Measurements from ENCODE around the gene LEMD1.
"Not testable (repeated sequence)": the region's sequence is repeated elsewhere in the genome, so short reads cannot be mapped to it uniquely, and the experiment has no call there.

The LEMD1 gene

GRCh38 chr1:205396967-205397616 lies 24.8 kb downstream of the LEMD1 start:
- CTCF ChIA-PET = interaction anchor here (0.6 to 6.0 kb wide), 35 partner anchors 10 to 630 kb away, joined by 3 to 88 read pairs (median 5); partner anchors contain the start of gene KLHDC8A
- no peak overlapping the region for H3K27ac ChIP-seq (ENCODE audit: insufficient read depth in 1 of 2, low read depth in 1 of 2, low read length in 2 of 2, poor library complexity in 1 of 2, severe bottlenecking in 2 of 2)
- no peaks in the 10 kb centered on the region for H3K36me3 ChIP-seq (ENCODE audit: control insufficient read depth in 4 of 4, insufficient read depth in 4 of 4, low read length in 3 of 4)
- H3K27me3 ChIP-seq (replicated peaks in 2 of 5; ENCODE audit: control insufficient read depth in 4 of 5, insufficient read depth in 5 of 5, low read length in 4 of 5) = peaks cover 1 to 10% (median 4%) of the 10 kb centered on the region in 5 experiments
- 20% methylated on average over 1 of the region's 6 CpGs for WGBS (ENCODE audit: insufficient coverage)
- H3K9me3 ChIP-seq (ENCODE audit: control extremely low read depth in 1 of 5, control insufficient read depth in 4 of 5, insufficient read depth in 2 of 5, low read depth in 1 of 5, low read length in 4 of 5) = peaks cover 0 to 3% (median 0%) of the 10 kb centered on the region in 5 experiments
- peak; percentile 52 to 69 (median 69) for DNase-seq
- POLR2A ChIA-PET = no interaction called here
- no peaks in the 10 kb centered on the region for H3K4me1 ChIP-seq (ENCODE audit: control extremely low read depth in 1 of 4, control insufficient read depth in 4 of 4, insufficient read depth in 4 of 4, low read length in 3 of 4)
- no peak overlapping the region for H3K4me3 ChIP-seq (ENCODE audit: control insufficient read depth in 1 of 7, extremely low read depth in 1 of 7, insufficient read depth in 4 of 7, low read depth in 2 of 7, low read length in 6 of 7)

GRCh38 chr1:205395616-205396015 lies 26.2 kb downstream of the LEMD1 start:
- DNase-seq = no peak
- no peak overlapping the region for H3K27ac ChIP-seq (ENCODE audit: insufficient read depth in 1 of 2, low read depth in 1 of 2, low read length in 2 of 2, poor library complexity in 1 of 2, severe bottlenecking in 2 of 2)
- POLR2A ChIA-PET = no interaction called here
- CTCF ChIA-PET = interaction anchor here (1.0 to 6.0 kb wide), 10 partner anchors 9 to 128 kb away, joined by 3 to 88 read pairs (median 6); no protein-coding TSS in a partner anchor
- H3K9me3 ChIP-seq (ENCODE audit: control extremely low read depth in 1 of 5, control insufficient read depth in 4 of 5, insufficient read depth in 2 of 5, low read depth in 1 of 5, low read length in 4 of 5) = peaks cover 0 to 3% (median 0%) of the 10 kb centered on the region in 5 experiments
- H3K27me3 ChIP-seq (replicated peaks in 2 of 5; ENCODE audit: control insufficient read depth in 4 of 5, insufficient read depth in 5 of 5, low read length in 4 of 5) = peaks cover 1 to 18% (median 4%) of the 10 kb centered on the region in 5 experiments
- no peak overlapping the region for H3K4me3 ChIP-seq (ENCODE audit: control insufficient read depth in 1 of 7, extremely low read depth in 1 of 7, insufficient read depth in 4 of 7, low read depth in 2 of 7, low read length in 6 of 7)
- 80% methylated on average over 1 of the region's 3 CpGs for WGBS (ENCODE audit: insufficient coverage)
- no peaks in the 10 kb centered on the region for H3K4me1 ChIP-seq (ENCODE audit: control extremely low read depth in 1 of 4, control insufficient read depth in 4 of 4, insufficient read depth in 4 of 4, low read length in 3 of 4)
- no peaks in the 10 kb centered on the region for H3K36me3 ChIP-seq (ENCODE audit: control insufficient read depth in 4 of 4, insufficient read depth in 4 of 4, low read length in 3 of 4)

GRCh38 chr1:205392650-205393049 lies 29.2 kb downstream of the LEMD1 start:
- Histone ChIP-seq H3K27me3 (replicated peaks in 2 of 5; ENCODE audit: control insufficient read depth in 4 of 5, insufficient read depth in 5 of 5, low read length in 4 of 5) (peaks cover 3 to 18% (median 4%) of the 10 kb centered on the region in 5 experiments), H3K27ac (ENCODE audit: insufficient read depth in 1 of 2, low read depth in 1 of 2, low read length in 2 of 2, poor library complexity in 1 of 2, severe bottlenecking in 2 of 2) (no peak overlapping the region), H3K4me1 (ENCODE audit: control extremely low read depth in 1 of 4, control insufficient read depth in 4 of 4, insufficient read depth in 4 of 4, low read length in 3 of 4) (no peaks in the 10 kb centered on the region), H3K4me3 (ENCODE audit: control insufficient read depth in 1 of 7, extremely low read depth in 1 of 7, insufficient read depth in 4 of 7, low read depth in 2 of 7, low read length in 6 of 7) (no peak overlapping the region), H3K9me3 (ENCODE audit: control extremely low read depth in 1 of 5, control insufficient read depth in 4 of 5, insufficient read depth in 2 of 5, low read depth in 1 of 5, low read length in 4 of 5) (peaks cover 0 to 3% (median 0%) of the 10 kb centered on the region in 5 experiments), H3K36me3 (ENCODE audit: control insufficient read depth in 4 of 4, insufficient read depth in 4 of 4, low read length in 3 of 4) (no peaks in the 10 kb centered on the region)
- POLR2A ChIA-PET = no interaction called here
- WGBS (ENCODE audit: insufficient coverage) = no CpG with 5 or more reads among the region's 1 CpG
- CTCF ChIA-PET = interaction anchor here (1.1 to 3.4 kb wide), 2 partner anchors 37 to 131 kb away, joined by 3 to 14 read pairs; partner anchors contain the start of gene KLHDC8A
- no peak for DNase-seq

GRCh38 chr1:205391386-205391785 lies 30.5 kb downstream of the LEMD1 start:
- peaks cover 2 to 15% (median 5%) of the 10 kb centered on the region in 5 experiments for H3K27me3 ChIP-seq (replicated peaks in 2 of 5; ENCODE audit: control insufficient read depth in 4 of 5, insufficient read depth in 5 of 5, low read length in 4 of 5)
- H3K4me3 ChIP-seq (ENCODE audit: control insufficient read depth in 1 of 7, extremely low read depth in 1 of 7, insufficient read depth in 4 of 7, low read depth in 2 of 7, low read length in 6 of 7) = no peak overlapping the region
- CTCF ChIA-PET = interaction anchor here (1.1 to 3.4 kb wide), 3 partner anchors 35 to 133 kb away, joined by 3 to 14 read pairs (median 4); partner anchors contain the start of gene KLHDC8A
- no peaks in the 10 kb centered on the region for H3K36me3 ChIP-seq (ENCODE audit: control insufficient read depth in 4 of 4, insufficient read depth in 4 of 4, low read length in 3 of 4)
- H3K4me1 ChIP-seq (ENCODE audit: control extremely low read depth in 1 of 4, control insufficient read depth in 4 of 4, insufficient read depth in 4 of 4, low read length in 3 of 4) = no peaks in the 10 kb centered on the region
- 93% methylated on average over 7 of the region's 7 CpGs for WGBS (ENCODE audit: insufficient coverage)
- POLR2A ChIA-PET = no interaction called here
- DNase-seq = no peak
- no peak overlapping the region for H3K27ac ChIP-seq (ENCODE audit: insufficient read depth in 1 of 2, low read depth in 1 of 2, low read length in 2 of 2, poor library complexity in 1 of 2, severe bottlenecking in 2 of 2)
- peaks cover 0 to 3% (median 0%) of the 10 kb centered on the region in 5 experiments for H3K9me3 ChIP-seq (ENCODE audit: control extremely low read depth in 1 of 5, control insufficient read depth in 4 of 5, insufficient read depth in 2 of 5, low read depth in 1 of 5, low read length in 4 of 5)

- no peak overlapping the region for H3K4me3 ChIP-seq (ENCODE audit: control insufficient read depth in 1 of 7, extremely low read depth in 1 of 7, insufficient read depth in 4 of 7, low read depth in 2 of 7, low read length in 6 of 7)
- peaks cover 0 to 8% (median 5%) of the 10 kb centered on the region in 5 experiments for H3K27me3 ChIP-seq (replicated peaks in 2 of 5; ENCODE audit: control insufficient read depth in 4 of 5, insufficient read depth in 5 of 5, low read length in 4 of 5)
- no peaks in the 10 kb centered on the region for H3K36me3 ChIP-seq (ENCODE audit: control insufficient read depth in 4 of 4, insufficient read depth in 4 of 4, low read length in 3 of 4)
- no peak for DNase-seq
- no peaks in the 10 kb centered on the region for H3K4me1 ChIP-seq (ENCODE audit: control extremely low read depth in 1 of 4, control insufficient read depth in 4 of 4, insufficient read depth in 4 of 4, low read length in 3 of 4)
- POLR2A ChIA-PET = no interaction called here
- H3K27ac ChIP-seq (ENCODE audit: insufficient read depth in 1 of 2, low read depth in 1 of 2, low read length in 2 of 2, poor library complexity in 1 of 2, severe bottlenecking in 2 of 2) = no peak overlapping the region
- CTCF ChIA-PET = interaction anchor here (0.8 to 3.3 kb wide), 6 partner anchors 9 to 136 kb away, joined by 3 to 23 read pairs (median 6); no protein-coding TSS in a partner anchor
- WGBS (ENCODE audit: insufficient coverage) = 100% methylated on average over 1 of the region's 2 CpGs
- no peaks in the 10 kb centered on the region for H3K9me3 ChIP-seq (ENCODE audit: control extremely low read depth in 1 of 5, control insufficient read depth in 4 of 5, insufficient read depth in 2 of 5, low read depth in 1 of 5, low read length in 4 of 5)
These were observed 34.0 kb downstream of the LEMD1 start for GRCh38 chr1:205387845-205388244.

- H3K27ac ChIP-seq (ENCODE audit: insufficient read depth in 1 of 2, low read depth in 1 of 2, low read length in 2 of 2, poor library complexity in 1 of 2, severe bottlenecking in 2 of 2); H3K4me3 ChIP-seq (ENCODE audit: control insufficient read depth in 1 of 7, extremely low read depth in 1 of 7, insufficient read depth in 4 of 7, low read depth in 2 of 7, low read length in 6 of 7); H3K9me3 ChIP-seq (ENCODE audit: control extremely low read depth in 1 of 5, control insufficient read depth in 4 of 5, insufficient read depth in 2 of 5, low read depth in 1 of 5, low read length in 4 of 5); H3K27me3 ChIP-seq (replicated peaks in 2 of 5; ENCODE audit: control insufficient read depth in 4 of 5, insufficient read depth in 5 of 5, low read length in 4 of 5); DNase-seq; POLR2A ChIA-PET; H3K36me3 ChIP-seq (ENCODE audit: control insufficient read depth in 4 of 4, insufficient read depth in 4 of 4, low read length in 3 of 4); H3K4me1 ChIP-seq (ENCODE audit: control extremely low read depth in 1 of 4, control insufficient read depth in 4 of 4, insufficient read depth in 4 of 4, low read length in 3 of 4): not testable (repeated sequence)
- CTCF ChIA-PET = interaction anchor here (0.8 to 1.1 kb wide), 2 partner anchors 14 to 103 kb away, joined by 3 to 5 read pairs; no protein-coding TSS in a partner anchor
- WGBS (ENCODE audit: insufficient coverage) = 100% methylated on average over 2 of the region's 3 CpGs
These were observed 38.9 kb downstream of the LEMD1 start for GRCh38 chr1:205382990-205383389.

GRCh38 chr1:205382561-205382960 lies 39.3 kb downstream of the LEMD1 start:
- CTCF ChIA-PET = no interaction called here
- Histone ChIP-seq H3K4me3 (ENCODE audit: control insufficient read depth in 1 of 7, extremely low read depth in 1 of 7, insufficient read depth in 4 of 7, low read depth in 2 of 7, low read length in 6 of 7) (no peak overlapping the region), H3K9me3 (ENCODE audit: control extremely low read depth in 1 of 5, control insufficient read depth in 4 of 5, insufficient read depth in 2 of 5, low read depth in 1 of 5, low read length in 4 of 5) (no peaks in the 10 kb centered on the region), H3K27ac (ENCODE audit: insufficient read depth in 1 of 2, low read depth in 1 of 2, low read length in 2 of 2, poor library complexity in 1 of 2, severe bottlenecking in 2 of 2) (no peak overlapping the region), H3K4me1 (ENCODE audit: control extremely low read depth in 1 of 4, control insufficient read depth in 4 of 4, insufficient read depth in 4 of 4, low read length in 3 of 4) (no peaks in the 10 kb centered on the region), H3K36me3 (ENCODE audit: control insufficient read depth in 4 of 4, insufficient read depth in 4 of 4, low read length in 3 of 4) (no peaks in the 10 kb centered on the region), H3K27me3 (replicated peaks in 2 of 5; ENCODE audit: control insufficient read depth in 4 of 5, insufficient read depth in 5 of 5, low read length in 4 of 5) (peaks cover 0 to 7% (median 4%) of the 10 kb centered on the region in 5 experiments)
- WGBS (ENCODE audit: insufficient coverage) = 100% methylated on average over 1 of the region's 4 CpGs
- POLR2A ChIA-PET = no interaction called here
- no peak for DNase-seq

Measured in common myeloid progenitor, CD34-positive (primary cell).